IPS DF 6.9 (cell line): ENCODE data around the gene SVIP.
A peak's percentile ranks its signal among the peaks of the same experiment; 100 is the strongest.

ENCODE experiments used
- DNase-seq: peaks from one replicate; pipeline ENCODE4 v3.0.0-alpha.2; 2013; ENCODE audit warnings: low read depth, low spot score
- H3K27ac ChIP-seq: one replicate; pipeline ENCODE4 v1.5.1; 2013; ENCODE audit warnings: low read length, control low read depth
- H3K27me3 ChIP-seq: 2 replicates; pipeline ENCODE4 v1.6.1; 2013; ENCODE audit warnings: mild to moderate bottlenecking, low read length; ENCODE audit not compliant: control insufficient read depth, insufficient read depth
- H3K36me3 ChIP-seq: 2 replicates; pipeline ENCODE4 v1.6.1; 2013; ENCODE audit warnings: low read length; ENCODE audit not compliant: control insufficient read depth, insufficient read depth
- H3K4me1 ChIP-seq: 2 replicates; pipeline ENCODE4 v1.6.1; 2013; ENCODE audit warnings: low read length; ENCODE audit not compliant: control insufficient read depth, insufficient read depth
- H3K4me3 ChIP-seq: 2 replicates; pipeline ENCODE4 v1.5.1; 2013; ENCODE audit warnings: mild to moderate bottlenecking, low read length
- H3K9me3 ChIP-seq: 2 replicates; pipeline ENCODE4 v1.6.1; 2013; ENCODE audit warnings: low read length, inconsistent platforms; ENCODE audit not compliant: control insufficient read depth, insufficient read depth
- WGBS: extraction: QIAGEN DNeasy Blood & Tissue Kit; methylation state at CpG from one replicate; pipeline ENCODE4 v1.1.7; 2013; ENCODE audit warnings: mixed read lengths, missing lambda C conversion rate; ENCODE audit not compliant: insufficient read length, insufficient coverage; 5-methylcytosine and 5-hydroxymethylcytosine counted together

SVIP gene

DNA sequence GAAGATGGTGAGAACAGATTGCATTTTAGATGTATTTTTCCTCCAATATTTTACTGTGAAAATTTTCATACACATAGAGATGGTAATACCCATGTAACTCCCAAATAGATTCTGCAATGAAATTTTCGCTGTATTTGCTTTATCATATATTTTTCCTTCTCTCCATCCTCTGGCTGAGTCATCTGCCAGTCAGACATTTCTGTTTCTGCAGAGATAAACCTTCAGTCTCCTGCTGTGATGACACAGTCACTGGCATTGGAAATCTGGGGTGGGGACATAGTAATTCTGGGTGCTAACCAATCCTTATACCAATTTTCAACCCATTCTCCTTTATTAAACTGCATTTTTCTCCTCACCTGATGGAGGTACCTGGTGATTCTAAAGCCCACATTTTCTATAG lies 33.7 kb downstream of the SVIP start:
- Histone ChIP-seq H3K36me3 (no peaks in the 10 kb centered on the region), H3K27ac (no peak overlapping the region), H3K4me3 (no peak overlapping the region), H3K4me1 (no peaks in the 10 kb centered on the region), H3K27me3 (no peaks in the 10 kb centered on the region), H3K9me3 (no peaks in the 10 kb centered on the region)
- no CpG with 5 or more reads among the region's 1 CpG for WGBS
- no peak for DNase-seq

DNA sequence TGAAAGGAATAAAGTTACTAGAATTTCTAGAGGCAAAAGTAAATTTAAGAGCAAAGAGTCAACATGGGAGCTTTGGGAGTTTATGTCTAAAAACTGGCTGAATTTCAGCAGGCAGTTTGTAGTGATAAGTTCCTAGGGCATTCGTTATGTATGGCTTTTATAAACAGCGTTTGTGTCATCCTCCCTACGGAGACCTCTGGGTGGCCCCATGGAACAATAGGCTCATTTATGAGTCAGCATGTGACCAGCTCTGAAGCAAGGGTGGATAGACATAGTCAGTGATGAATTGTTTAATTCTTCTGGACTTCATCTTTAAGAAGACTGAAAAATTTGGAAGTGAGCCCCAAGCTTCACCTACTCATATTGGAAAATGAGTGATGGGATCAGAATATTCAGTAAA lies 37.1 kb downstream of the SVIP start:
- no CpG with 5 or more reads among the region's 3 CpGs for WGBS
- Histone ChIP-seq H3K9me3 (no peaks in the 10 kb centered on the region), H3K36me3 (no peaks in the 10 kb centered on the region), H3K4me1 (no peaks in the 10 kb centered on the region), H3K27ac (no peak overlapping the region), H3K27me3 (no peaks in the 10 kb centered on the region), H3K4me3 (no peak overlapping the region)
- DNase-seq = no peak

DNA sequence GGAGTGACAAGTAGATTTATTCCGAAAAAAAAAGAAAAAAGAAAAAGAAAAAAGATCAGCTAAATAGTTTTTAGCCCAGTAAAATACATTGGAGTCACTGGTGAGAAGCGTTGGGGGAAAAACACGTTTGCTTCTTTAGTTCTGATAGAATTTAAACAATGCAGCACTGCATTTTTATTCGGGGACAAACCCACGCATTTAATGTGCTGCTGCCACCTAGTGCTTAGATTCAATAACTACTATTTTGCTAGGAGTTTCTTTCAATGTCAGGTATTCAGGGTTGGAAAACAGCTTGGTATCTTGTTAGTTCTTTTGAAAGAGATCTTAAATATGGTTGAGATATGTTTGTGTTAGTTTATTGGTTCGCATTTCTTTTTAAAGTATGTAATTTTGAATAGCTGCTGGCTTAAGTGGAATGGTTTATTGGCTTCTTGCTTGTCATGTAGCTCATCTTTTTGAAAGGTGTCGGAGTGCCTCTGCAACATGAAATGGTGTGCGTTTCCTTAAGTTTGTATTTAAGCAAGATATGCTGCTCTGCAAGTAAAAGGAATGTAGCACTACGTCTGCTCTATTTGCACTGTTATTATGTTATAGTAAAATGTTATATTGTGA lies 41.9 kb downstream of the SVIP start:
- no peaks in the 10 kb centered on the region for H3K4me1 ChIP-seq
- peak; percentile 2 for DNase-seq
- H3K4me3 ChIP-seq = no peak overlapping the region
- no peaks in the 10 kb centered on the region for H3K36me3 ChIP-seq
- WGBS = 100% methylated on average over 1 of the region's 9 CpGs
- no peaks in the 10 kb centered on the region for H3K9me3 ChIP-seq
- H3K27ac ChIP-seq = no peak overlapping the region
- no peaks in the 10 kb centered on the region for H3K27me3 ChIP-seq

DNA sequence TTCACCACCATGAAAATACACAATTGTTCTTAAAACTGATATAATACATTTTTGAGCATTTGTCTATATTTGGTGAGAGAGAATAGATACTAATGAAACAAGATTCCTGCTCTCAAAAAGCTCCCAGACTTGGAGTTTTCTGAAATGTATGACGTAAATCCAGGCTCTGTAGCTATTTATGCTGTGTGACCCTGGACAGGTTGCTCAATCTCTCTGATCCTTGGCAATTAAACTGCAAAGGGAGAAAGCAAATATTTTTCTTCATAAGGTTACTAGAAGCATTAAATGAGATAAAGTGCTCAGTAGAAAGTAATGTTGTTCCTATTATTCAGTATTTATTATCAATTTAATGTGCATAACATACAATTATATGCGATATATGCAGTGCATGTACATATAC lies 42.5 kb downstream of the SVIP start:
- no peaks in the 10 kb centered on the region for H3K27me3 ChIP-seq
- H3K27ac ChIP-seq = no peak overlapping the region
- WGBS = no CpG with 5 or more reads among the region's 2 CpGs
- no peak overlapping the region for H3K4me3 ChIP-seq
- no peaks in the 10 kb centered on the region for H3K36me3 ChIP-seq
- H3K4me1 ChIP-seq = no peaks in the 10 kb centered on the region
- H3K9me3 ChIP-seq = no peaks in the 10 kb centered on the region
- DNase-seq = no peak

DNA sequence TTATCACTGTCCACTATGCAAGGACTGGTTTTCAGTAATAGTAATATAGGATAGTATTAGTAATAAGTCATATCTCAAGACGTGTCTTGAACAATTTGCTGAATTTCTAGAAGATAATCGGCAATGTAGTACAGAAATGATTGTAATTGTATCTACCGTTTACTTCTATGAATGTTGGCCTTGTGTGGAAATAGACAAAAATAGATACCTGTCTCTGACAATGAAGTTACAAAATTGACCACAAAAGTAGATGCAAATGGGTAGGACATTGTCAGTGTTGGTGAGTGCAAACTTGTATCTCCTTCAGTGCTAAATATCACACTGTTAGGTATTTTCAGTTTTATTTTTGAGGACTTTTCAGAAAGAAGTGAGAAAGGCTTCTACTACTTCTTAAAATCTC lies 43.1 kb downstream of the SVIP start:
- Histone ChIP-seq H3K4me1 (no peaks in the 10 kb centered on the region), H3K27ac (no peak overlapping the region), H3K27me3 (no peaks in the 10 kb centered on the region), H3K36me3 (no peaks in the 10 kb centered on the region), H3K4me3 (no peak overlapping the region), H3K9me3 (no peaks in the 10 kb centered on the region)
- DNase-seq = no peak
- WGBS = no CpG with 5 or more reads among the region's 3 CpGs

DNA sequence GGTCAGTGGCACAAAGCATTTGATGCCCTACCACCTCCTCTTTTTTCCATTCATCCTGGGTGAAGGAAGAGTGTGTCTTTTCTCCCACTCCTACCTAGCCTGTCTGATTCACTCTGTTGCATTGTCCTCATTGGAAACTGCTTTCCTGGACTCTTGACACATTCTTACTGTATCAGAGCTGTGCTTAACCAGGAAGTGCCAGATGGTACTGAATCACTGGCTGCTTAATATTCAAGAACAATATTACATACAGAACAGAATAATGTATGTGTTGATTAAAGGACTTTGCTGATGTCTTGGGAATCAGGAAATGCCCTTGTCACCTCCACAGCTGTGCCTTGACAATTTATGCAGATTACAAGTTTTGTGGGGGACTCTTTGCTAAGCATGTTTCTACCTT lies 44.4 kb downstream of the SVIP start:
- Histone ChIP-seq H3K4me3 (no peak overlapping the region), H3K27ac (no peak overlapping the region), H3K27me3 (no peaks in the 10 kb centered on the region), H3K9me3 (no peaks in the 10 kb centered on the region), H3K4me1 (no peaks in the 10 kb centered on the region), H3K36me3 (no peaks in the 10 kb centered on the region)
- no peak for DNase-seq

DNA sequence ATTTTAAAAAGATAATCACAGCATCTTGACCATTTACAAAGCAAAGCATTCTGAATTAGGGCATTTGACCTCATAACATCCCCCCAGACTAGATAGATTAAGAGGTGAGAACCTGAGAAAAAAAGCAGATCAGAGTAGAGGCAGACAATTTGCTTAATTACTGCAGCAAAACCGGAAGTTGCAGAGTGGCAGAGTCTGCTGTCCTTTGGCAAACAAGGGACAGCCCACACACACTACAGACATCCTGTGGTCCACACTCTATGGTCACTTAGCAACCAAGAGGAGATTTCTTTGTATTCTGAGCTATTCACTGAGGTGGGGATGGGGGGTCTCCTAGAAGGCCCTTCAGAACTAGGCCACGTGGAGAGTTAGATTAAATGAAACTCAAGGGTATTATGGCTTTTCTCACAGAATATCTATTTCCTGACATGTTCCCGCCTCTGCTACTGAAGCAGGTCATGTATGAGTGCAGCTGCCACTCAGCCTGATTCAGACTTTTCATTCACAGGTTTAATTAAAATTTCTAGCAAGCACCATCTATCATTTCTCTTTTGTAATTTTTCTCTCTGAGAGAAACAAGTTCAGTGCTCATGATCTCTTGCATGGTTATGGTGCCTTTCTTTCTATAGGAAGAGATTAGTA lies 48.5 kb downstream of the SVIP start:
- no CpG with 5 or more reads among the region's 3 CpGs for WGBS
- no peaks in the 10 kb centered on the region for H3K27me3 ChIP-seq
- H3K9me3 ChIP-seq = no peaks in the 10 kb centered on the region
- H3K36me3 ChIP-seq = no peaks in the 10 kb centered on the region
- H3K27ac ChIP-seq = no peak overlapping the region
- DNase-seq = no peak
- no peaks in the 10 kb centered on the region for H3K4me1 ChIP-seq
- H3K4me3 ChIP-seq = no peak overlapping the region

DNA sequence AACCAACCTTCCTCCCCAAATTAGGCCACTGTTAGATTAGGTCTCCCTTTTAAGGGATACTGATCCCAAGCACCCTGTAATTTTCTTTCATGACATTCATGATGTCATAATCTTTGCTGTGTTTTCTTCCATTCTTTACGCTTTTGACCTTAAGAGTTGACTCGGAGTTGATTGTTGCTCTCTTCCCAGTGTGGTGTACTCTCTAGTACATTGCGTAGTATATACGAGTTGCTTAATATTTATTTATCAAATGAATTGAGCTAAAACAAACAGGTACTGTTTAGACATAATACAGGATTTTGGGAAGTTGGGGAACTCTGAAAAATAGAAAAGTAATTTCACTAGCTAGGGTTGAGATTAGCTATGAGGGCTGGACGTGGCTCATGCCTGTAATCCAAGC lies 49.8 kb downstream of the SVIP start:
- Histone ChIP-seq H3K27ac (no peak overlapping the region), H3K27me3 (no peaks in the 10 kb centered on the region), H3K36me3 (no peaks in the 10 kb centered on the region), H3K9me3 (no peaks in the 10 kb centered on the region), H3K4me3 (no peak overlapping the region), H3K4me1 (no peaks in the 10 kb centered on the region)
- DNase-seq = no peak
- no CpG with 5 or more reads among the region's 5 CpGs for WGBS

DNA sequence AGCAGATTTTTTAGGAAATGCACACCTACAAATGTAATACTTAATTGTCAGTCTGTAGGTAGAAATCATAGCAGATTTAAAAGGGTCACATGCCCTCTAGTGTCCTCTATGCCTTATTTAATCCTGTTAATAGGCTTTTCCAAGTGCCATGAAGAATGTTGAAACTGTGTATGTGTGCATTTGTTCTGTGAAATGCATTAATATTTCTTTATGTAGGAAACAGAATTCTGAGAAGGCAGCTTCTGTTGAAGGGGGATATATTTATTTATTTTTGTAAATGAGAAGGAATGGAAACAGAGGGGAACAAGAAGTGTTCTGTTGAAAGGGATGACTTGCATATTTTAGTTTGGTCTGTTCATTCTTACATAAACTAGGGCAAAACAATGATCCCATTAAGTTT lies 51.0 kb downstream of the SVIP start:
- Histone ChIP-seq H3K9me3 (no peaks in the 10 kb centered on the region), H3K4me3 (no peak overlapping the region), H3K27me3 (no peaks in the 10 kb centered on the region), H3K4me1 (no peaks in the 10 kb centered on the region), H3K27ac (no peak overlapping the region), H3K36me3 (no peaks in the 10 kb centered on the region)
- no peak for DNase-seq

DNA sequence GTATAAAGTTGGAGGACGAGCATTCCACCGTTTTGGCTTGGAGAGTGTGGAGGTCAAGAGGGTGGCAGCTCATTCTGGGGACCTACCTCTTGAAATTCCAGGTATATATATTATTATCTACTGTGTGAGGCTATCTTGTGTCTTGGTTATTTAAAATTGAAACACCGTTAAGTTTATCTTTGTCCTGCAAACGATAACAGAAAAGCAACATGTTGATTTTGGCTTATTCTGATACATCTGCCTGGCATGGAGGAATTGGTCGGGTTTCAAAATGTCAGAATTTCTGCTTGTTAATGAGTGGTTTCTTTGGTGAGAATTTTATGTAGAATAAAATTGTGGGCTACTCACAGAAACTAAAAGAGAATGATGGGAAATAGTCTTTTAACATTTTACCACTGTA lies 54.4 kb downstream of the SVIP start:
- no peak overlapping the region for H3K4me3 ChIP-seq

DNA sequence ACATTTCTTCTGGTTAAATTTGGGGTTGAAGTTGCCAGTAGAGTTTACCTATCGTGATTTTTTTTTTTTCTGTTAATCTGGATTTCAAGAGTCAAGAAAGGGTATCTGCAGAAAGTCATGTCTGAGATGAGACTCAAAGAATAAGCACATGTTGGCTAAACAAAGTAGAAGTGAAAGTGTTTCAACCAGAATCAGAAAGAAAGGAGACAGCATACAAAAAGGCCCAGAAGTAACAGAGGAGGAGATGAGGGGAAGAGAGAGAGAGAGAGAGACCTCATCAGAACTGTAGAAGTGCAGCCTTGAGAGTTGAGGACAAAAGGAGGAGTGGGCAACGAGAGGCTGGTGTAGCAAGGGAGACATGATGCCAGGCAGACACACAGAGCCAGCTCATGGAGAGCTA lies 54.9 kb downstream of the SVIP start:
- no CpG with 5 or more reads among the region's 2 CpGs for WGBS
- Histone ChIP-seq H3K4me3 (no peak overlapping the region), H3K4me1 (no peaks in the 10 kb centered on the region), H3K27me3 (no peaks in the 10 kb centered on the region), H3K27ac (no peak overlapping the region), H3K9me3 (no peaks in the 10 kb centered on the region), H3K36me3 (no peaks in the 10 kb centered on the region)
- DNase-seq = no peak

More for the DNA sequence above, 54.4 kb downstream of the SVIP start:
- no peaks in the 10 kb centered on the region for H3K27me3 ChIP-seq
- H3K27ac ChIP-seq = no peak overlapping the region
- DNase-seq = no peak
- H3K9me3 ChIP-seq = no peaks in the 10 kb centered on the region
- WGBS = no CpG with 5 or more reads among the region's 5 CpGs
- H3K4me1 ChIP-seq = no peaks in the 10 kb centered on the region
- H3K36me3 ChIP-seq = no peaks in the 10 kb centered on the region
